GM18873 (cell line): ENCODE results near the gene GRB14.
"Not testable (repeated sequence)": the region's sequence is repeated elsewhere in the genome, so short reads cannot be mapped to it uniquely, and the experiment has no call there.

ENCODE experiments used
- ATAC-seq: cut with Tn5 transposase; IDR thresholded peaks from one replicate; pipeline ENCODE4 v1.9.1; 2021; ENCODE audit warnings: mild to moderate bottlenecking, moderate library complexity, moderate number of reproducible peaks; ENCODE audit not compliant: unreplicated experiment, low FRiP score

The GRB14 gene

DNA sequence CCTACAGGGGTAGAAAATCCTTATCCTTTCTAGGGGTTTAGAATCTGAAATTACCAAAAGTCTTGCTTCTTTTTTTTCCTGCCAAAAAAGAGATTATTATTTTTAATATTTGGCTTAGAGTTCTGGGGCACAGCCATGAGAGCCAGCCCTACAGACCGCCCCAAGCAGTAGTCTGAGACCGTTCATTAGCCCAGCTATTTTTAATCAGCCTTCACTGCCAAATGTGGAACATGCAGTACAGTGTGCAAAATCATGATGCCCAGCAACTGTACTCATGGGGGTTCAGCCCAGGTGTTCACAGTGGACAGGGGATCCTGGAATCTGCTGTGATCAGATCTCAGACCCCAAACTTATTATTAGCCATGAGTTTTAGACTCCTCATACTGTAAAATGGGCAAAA, 60.4 kb downstream of the GRB14 start:
- no peak for ATAC-seq

DNA sequence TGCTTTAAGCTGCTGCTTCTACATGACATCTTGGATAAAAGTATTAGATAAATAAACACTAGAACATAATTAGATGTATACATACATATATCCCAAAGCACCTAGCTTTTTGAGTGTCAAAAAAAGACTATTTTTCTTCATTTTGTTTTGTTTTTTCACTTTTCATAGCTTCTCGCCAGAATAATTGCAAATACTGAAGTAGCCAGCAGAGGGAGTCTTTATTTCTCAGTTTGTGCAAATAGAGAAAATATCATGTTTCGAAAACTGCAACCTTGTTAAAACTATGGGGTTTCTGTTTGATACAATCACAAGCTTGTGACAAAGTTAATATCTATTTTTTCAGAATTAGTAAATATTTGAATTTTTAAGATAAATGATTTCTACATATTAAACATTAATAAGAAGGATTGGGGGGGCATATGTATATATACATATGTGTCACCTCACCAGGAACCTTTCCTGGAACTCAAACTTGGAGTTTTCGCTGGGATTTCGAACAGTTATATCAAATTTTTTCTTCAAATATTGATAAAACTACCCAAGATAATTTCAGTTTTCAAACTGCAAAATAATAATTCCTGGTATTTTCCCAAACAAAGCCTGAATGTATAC, 61.0 kb downstream of the GRB14 start:
- no peak for ATAC-seq

DNA sequence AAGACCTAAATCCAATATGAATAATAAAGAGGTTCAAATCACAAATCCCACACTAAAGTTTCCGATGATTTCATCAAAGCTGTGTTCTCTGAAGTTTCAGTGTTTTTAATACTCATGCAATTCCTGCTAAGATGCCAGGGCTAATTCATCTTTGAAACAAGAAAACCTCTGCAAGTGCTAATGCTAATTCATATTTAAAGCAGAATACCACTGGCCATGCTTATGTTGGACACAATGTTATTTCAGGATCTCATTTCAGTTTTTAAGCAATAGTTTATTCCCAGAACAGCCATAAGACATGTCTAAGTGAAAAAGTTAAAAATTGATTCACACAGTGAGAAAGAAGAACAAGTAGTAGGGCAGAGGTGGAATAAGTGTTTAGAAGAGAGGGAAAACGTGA, 62.8 kb downstream of the GRB14 start:
- no peak for ATAC-seq

DNA sequence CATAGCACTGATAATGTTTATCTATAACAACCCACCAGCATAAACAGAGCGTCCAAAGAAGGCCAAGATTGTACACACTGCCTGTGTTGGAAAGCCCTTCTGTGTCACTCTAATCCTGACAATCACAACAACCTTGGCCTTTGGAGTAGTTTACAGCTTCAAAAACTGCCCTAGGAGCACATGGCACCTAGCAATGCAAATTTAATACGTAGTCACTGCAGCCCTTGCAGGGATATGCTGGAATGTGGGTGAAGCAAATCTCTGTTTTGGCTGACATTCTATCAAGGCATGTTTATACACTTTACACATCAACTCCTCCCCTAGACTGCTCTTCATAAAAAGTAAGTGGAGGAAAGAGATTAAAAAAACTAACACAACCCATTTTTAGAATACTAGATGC, 66.8 kb downstream of the GRB14 start:
- ATAC-seq = no peak

DNA sequence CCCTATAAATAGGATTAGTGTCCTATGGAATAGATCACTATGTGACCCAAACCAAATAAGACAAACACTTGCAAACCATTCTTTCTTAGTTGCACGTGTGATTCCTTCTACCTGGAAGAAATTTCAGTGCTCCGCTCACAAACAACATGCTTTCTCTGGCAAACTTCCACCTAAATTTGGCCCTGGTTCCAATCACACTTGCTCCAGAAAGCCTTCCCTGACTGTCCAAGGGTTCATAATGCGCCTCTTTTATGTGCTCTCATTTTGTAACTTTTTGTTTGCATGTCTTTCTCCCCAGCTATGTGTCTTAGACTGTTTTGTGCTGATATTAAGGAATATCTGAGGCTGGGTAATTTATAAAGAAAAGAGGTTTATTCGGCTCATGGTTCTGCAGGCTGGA, 69.8 kb downstream of the GRB14 start:
- no peak for ATAC-seq

DNA sequence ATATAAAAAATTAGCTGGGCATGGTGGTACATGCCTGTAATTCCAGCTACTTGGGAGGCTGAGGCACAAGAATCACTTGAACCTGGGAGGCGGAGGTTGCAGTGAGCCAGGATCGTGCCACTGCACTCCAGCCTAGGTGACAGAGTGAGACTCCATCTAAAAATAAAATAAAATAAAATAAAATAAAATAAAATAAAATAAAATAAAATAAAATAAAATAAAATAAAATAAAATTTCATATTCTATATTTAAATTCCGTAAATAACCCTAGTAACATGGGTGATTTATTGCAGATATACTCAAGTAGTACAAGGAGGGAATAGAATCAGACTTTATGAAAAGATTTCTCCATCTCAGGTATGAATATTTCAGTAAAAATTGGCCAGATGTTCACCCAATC, 71.6 kb downstream of the GRB14 start:
- not testable (repeated sequence) for ATAC-seq

DNA sequence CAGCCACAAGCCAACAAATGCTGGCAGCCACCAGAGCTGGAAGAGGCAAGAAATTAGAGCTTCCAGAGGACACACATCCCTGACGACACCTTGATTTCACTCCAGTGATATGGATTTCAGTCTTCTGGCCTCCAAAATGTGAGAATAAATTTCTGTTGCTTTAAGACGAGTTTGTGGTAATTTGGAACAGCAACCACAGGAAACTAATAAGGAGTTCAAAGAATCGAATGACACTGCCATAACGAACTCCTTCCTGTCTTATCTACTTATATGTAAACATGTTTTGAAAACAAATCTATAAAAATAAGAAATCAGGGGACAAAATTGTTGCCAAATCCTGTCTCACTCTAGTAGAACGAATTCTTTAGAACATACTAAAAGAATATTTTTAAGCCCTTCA, 75.8 kb downstream of the GRB14 start:
- ATAC-seq = no peak

DNA sequence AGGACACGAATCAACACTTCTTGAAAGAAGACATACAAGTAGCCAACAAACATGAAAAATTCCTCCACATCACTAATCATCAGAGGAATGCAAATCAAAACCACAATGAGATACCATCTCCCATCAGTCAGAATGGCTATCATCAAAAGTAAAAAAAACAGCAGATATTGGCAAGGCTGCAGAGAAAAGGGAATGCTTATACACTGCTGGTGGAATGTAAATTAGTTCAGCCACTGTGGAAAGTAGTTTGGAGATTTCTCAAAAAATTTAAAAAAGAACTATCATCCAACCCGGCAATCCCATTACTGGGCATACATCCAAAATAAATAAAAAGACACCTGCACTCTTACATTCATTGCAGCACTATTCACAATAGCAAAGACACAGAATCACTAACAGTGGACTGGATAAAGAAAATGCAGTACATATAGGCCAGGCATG, 78.7 kb downstream of the GRB14 start:
- no peak for ATAC-seq

DNA sequence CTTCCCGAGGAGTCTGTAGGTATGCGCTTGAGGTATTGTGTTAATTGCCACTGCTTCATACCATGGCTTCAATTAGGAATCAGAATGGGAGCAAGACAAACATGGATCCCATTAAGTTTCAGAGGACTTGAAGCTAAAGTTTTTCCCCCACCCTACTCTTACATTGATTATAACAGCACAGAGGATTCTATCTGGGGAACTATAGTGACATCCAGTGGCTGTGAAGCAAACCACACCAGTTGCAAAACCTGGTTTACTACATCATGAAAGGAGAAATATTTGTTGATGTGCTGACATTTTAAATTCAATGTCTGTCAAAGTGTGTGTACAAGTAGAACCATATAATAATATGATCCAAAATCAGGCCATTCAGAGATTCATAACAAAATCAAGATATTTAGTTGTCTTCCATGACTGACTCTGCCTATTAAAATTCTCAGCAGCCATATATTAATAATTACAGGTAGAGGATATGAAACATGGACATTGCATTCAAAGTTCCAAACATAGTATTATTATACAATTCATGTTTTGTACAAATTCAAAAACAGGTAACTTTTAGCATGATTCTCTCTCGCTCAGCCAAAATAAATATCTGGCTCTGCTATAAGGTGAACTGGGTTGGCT, 82.9 kb downstream of the GRB14 start:
- ATAC-seq = no peak

DNA sequence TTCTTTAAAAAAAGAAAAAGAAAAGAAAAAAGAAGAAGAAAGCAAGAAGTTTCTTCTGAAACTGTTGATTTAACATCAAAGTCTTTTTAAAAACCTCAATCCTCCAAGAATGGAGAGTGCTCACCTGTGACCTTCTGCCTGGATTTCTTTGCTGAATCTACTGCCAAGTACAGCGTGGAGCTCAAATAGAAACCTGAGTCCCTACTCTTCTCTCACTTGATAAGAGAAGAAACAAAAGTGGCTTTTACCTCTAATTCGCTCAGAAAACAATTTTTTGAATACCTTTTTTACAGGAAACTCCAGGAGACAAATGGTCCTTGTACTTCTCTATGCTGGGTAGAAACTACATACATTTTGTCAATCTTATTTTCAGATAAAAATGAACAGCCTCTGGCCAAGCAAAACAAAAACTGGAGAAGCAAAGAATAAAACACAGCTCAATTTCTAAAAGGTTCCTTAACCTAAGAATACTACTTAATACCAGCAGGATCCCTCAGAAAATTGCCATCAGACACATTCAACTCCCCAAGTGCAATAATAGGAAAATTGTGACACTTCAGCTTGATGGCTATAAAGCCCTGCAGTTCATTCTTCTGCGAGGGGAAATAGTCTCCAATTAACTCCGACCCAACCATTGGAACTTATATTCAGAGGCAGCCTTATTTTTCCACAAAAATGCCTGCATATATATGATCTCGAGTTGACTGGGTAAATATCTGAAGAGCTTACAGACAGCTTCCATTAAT, 85.8 kb downstream of the GRB14 start:
- no peak for ATAC-seq

DNA sequence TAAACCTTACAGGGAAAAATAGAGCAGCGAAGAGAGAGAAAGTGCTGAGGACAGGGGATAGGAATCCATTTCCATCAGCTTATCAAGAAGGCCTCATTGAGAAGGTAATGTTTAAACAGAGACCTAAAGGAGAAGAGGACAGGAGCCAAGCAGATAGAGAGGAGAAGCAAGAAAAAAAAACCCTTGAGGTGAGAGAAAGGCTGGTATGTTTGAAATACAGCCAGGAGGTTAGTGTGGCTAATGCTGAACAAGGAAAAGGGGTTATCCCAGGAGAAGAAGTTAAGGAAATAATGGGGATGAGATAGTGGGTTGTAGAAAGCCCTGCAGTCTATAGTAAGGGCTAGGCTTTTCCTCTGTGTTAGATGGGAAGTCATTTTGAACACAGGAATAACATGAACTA, 90.8 kb downstream of the GRB14 start:
- ATAC-seq = no peak

DNA sequence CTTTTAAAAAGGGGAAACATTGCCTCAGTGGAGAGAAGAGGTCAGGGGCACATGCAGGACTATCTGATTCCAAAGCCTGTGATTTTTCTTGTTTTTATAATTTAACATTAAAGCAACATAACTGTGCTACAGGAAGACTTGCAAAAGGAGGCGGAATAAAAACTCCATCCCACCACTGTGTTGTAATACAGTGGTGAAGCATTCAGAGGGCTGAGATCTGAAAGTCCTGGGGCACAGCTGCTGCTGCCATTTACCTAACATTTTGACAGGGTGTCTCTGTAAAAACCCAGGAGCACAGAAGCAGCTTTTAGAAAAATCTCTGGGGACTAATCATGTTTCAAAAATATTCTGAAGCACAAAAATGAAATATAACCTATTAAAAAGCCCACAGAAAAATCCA, 97.6 kb downstream of the GRB14 start:
- no peak for ATAC-seq

DNA sequence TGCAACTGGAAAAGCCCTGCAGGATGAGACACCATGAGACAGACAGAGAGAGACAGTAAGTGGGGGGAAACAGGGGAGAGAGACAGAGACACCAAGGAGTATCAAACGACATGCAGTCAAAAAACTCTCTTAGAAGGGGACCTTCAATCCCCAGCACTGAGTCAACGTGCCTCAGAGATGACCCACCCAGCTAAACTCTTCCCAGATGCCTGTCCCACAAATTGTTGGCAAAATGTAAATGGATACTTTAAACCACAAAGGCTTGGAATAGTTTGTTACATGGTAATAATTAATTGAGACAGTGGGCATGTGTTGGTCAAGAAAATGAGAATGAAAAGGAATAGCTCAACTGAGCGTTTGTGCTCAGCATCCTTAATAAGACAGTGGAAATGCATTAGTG, 98.3 kb downstream of the GRB14 start:
- no peak for ATAC-seq

DNA sequence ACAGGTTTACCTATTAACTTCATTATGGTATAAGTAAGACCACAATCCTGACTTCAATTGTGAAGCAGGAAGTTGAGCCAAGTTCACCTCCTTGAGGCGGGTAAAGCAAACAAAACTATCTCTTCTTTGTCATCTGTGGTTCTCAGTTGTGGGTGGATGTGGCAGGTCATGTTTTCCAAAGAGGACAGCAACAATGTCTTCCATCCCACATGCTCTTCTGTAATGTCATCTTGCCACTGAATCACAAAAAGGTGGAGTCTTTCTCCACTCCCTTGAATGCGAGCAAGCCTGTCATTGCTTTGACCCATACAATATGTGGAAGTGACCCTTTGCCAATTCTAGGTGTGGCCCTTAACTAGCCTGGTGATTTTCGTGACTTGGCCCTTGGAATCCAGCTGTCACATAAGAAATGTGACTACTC, 98.7 kb downstream of the GRB14 start:
- no peak for ATAC-seq

DNA sequence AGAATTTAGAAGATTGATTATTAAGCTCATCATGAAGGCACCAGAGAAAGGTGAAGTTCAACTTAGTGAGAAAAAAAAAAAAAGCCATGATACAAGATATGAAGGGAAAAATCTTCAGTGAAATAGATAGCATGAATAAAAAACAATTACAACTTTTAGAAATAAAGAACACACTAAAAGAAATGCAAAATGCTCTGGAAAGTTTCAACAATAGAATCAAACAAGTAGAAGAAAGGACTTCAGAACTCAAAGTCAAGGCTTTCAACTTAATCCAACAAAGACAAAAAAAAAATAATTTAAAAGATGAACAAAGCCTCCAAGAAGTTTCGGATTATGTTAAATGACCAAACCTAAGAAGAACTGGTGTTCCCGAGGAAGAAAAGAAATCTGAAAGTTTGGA, 105.5 kb downstream of the GRB14 start:
- ATAC-seq = no peak

DNA sequence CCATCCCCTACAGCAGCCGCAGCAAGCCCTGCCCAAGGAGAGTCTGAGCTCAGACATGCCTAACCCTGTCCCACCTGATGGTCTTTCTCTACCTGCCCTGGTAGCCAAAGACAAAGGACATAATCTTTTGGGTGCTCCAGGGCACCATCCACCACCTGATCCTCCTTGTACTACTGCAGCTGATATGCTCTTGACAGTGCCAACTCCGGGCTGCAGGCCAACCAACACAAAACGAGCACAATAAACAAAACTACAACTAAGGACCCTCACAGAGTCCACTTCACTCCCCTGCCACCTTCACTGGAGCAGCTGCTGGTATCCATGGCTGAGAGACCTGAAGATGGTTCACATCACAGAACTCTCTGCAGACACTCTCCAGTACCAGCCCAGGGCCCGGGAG, 106.3 kb downstream of the GRB14 start:
- ATAC-seq = no peak

DNA sequence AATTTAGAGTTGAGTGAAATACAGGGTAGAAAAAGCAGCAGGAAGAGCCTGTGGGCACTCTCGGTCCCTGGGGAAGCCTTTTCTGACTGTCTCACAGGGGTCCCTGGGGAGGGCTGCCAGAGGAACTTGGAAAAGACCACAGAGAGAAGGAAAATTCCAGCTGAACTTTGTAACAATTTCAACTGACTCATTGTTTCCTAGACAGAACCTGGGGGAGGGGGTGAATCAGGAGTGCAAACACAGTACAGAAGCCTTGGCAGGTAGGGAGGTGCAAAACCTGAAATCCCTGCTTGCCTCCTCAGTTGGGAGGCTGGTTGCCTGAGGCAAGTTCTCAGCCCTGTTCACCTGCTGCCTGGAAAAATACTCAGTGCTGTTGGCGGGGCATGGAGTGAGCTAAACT, 106.8 kb downstream of the GRB14 start:
- ATAC-seq = no peak

DNA sequence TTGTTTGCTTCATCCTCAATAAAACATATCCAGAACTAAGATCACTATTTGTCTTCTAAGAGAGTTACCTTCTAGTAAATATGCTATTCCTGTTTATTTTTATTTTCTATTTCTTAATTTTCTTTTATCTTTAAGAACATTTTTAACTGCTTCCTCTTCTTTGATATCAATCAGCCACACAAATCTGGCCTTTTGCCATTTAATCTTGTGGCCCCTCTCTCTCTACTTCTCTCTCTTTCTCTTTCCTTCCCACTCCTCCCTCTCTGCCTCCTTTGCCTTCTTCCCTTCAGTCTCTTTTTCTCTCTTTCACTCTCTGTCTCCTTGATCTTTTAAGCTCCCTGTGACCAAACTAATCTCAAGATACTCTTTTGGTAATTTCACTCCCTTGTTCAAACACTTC, 108.4 kb downstream of the GRB14 start:
- ATAC-seq = no peak

DNA sequence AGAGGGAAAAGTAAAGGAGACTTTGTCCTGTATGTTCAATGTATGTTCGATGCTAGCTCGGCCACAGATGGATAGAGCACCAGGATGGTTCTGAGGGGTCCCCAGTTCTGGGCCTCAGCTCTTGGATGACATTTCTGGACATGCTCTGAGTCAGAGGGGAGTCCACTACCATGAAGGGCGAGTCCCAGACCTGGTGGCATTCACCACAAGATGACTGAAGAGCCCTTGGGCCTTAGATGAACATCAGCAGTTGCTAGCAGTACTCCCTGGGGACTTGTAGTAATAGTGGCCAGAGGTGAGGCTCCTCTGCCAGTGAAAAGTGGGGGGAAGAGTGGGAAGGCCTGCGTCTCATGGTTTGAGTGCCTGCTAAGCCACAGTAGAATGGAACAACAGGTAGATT, 109.5 kb downstream of the GRB14 start:
- no peak for ATAC-seq

DNA sequence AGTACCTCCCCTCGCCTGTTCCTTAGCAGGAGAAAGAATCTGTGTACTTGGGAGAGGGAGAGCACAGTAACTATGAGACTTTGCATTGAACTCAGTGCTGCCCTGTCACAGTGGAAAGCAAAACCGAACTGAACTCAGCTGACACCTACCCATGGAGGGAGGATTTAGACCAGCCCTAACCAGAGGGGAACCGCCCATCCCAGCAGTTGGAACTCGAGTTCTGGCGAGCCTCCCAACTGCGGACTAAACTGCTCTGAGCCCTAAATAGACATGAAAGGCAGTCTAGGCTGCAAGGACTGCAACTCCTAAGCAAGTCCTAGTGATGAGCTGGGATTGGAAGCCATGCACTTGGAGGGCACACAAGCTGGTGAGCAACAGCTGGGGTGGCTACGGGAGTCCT, 110.4 kb downstream of the GRB14 start:
- no peak for ATAC-seq

DNA sequence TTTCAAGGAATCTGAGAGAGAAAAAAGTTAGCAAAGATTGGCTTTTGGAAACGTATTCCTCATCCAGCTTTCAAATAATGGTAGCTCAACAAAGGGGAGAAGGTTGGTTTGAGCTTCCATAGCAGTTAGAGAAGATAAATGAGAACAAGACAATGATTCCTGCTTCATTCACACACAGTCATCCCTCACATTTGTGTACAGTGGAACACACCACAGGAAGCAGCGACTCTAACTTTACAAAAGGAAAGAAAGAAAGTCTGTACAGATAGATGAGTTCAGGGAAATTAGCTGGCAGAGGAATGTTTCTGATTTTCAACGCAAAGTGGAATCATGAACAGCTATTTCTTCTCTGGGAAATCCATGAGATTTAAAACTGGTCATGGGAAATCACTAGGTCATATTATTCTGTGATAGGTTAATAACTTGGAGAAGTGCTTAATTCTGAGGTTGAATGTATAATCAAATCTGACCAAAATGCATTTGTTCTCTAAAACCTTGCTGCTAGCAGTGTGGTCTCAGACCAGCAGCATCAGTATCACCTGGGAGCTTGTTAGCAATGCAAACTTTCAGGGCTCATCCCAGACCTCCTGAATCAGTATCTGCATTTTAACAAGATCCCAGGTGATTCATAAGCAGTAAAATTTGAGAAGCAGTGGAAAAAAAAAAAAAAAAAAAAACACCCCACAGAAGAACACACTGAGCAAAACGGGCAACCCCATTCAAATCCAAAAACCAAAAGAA, 112.0 kb downstream of the GRB14 start:
- ATAC-seq = no peak
